Measurements from ENCODE around the gene NDUFS2.
A peak's percentile ranks its signal among the peaks of the same experiment; 100 is the strongest.
"Not testable (repeated sequence)": the region's sequence is repeated elsewhere in the genome, so short reads cannot be mapped to it uniquely, and the experiment has no call there.

NDUFS2 gene

DNA sequence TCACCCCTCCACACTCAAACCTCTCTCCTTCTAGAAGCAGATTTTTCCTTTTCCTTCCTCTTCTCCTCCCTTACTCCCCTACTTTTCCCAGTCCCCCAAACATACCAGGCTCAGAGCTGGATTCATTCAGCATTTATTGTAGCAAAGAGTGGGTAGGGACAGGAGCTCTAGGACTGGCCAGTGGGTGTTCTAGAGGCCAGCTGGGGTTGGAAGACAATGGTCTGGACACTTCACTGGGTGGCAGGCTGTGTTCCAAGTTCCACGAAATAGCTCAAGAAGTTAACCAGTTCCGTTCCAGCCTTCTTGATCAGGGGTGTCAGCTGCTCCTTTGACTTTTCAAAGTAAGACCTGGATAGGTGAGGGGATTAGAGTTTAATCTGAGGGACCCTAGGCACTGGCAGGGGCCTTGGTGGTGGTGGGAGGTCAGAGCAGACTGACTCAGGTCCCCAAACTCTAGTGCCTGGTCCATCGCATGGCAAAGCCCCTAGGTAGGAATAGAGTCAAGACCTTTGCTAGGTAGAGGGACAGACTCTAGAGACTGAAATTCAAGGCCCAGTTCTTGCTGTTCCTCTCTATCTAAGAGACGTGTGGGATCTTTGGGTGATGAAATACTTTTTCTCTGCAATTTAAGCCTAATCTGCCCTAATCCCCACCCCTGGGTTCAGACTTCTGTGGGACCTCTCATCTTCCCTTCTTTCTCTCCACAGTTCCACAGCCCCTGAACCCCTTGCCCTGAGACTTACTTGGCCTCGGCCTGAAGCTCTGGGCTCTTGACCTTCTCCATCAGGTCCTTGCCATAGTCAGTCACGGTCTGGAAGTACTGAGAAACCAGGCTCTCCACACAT lies 20.2 kb downstream of the NDUFS2 start:
- Mint-ChIP-seq H3K9me3 (no peaks in the 10 kb centered on the region), H3K4me3 (no peak overlapping the region), H3K4me1 (peaks cover 51% of the 10 kb centered on the region), H3K27ac (ENCODE audit: low read depth) (no peak overlapping the region), H3K36me3 (ENCODE audit: insufficient read depth) (peaks cover 6% of the 10 kb centered on the region), H3K27me3 (no peaks in the 10 kb centered on the region)
- no peak for DNase-seq (ENCODE audit: low spot score in 2 of 2)
- ATAC-seq (replicated peaks; ENCODE audit: extremely low read depth, poor library complexity, severe bottlenecking) = no peak

- Mint-ChIP-seq H3K4me3 (no peak overlapping the region), H3K27me3 (no peaks in the 10 kb centered on the region), H3K9me3 (no peaks in the 10 kb centered on the region), H3K27ac (ENCODE audit: low read depth) (peak overlapping the region; percentile 36), H3K4me1 (peaks cover 41% of the 10 kb centered on the region), H3K36me3 (ENCODE audit: insufficient read depth) (peaks cover 8% of the 10 kb centered on the region)
- no peak for ATAC-seq (replicated peaks; ENCODE audit: extremely low read depth, poor library complexity, severe bottlenecking)
- no peak for DNase-seq (ENCODE audit: low spot score in 2 of 2)
Observed at GRCh38 chr1:161223805-161224694, 21.9 kb downstream of the NDUFS2 start.

DNA sequence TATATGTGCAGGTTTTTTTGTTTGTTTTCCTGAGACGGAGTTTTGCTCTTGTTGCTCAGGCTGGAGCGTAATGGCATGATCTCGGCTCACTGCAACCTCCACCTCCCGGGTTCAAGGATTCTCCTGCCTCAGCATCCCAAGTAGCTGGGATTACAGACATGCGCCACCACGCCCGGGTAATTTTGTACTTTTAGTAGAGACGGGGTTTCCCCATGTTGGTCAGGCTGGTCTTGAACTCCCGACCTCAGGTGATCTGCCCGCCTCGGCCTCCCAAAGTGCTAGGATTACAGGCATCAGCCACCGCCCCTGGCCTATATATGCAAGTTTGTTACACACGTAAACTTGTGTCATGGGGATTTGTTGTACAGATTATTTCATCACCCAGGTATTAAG lies 22.5 kb downstream of the NDUFS2 start:
- not testable (repeated sequence) for DNase-seq (ENCODE audit: low spot score in 2 of 2); H3K9me3 Mint-ChIP-seq; H3K27ac Mint-ChIP-seq (ENCODE audit: low read depth); H3K27me3 Mint-ChIP-seq; H3K4me3 Mint-ChIP-seq; ATAC-seq (replicated peaks; ENCODE audit: extremely low read depth, poor library complexity, severe bottlenecking); H3K36me3 Mint-ChIP-seq (ENCODE audit: insufficient read depth)
- H3K4me1 Mint-ChIP-seq = peaks cover 38% of the 10 kb centered on the region

GRCh38 chr1:161225178-161225533 lies 23.0 kb downstream of the NDUFS2 start:
- Mint-ChIP-seq H3K36me3 (ENCODE audit: insufficient read depth) (peaks cover 11% of the 10 kb centered on the region), H3K9me3 (no peaks in the 10 kb centered on the region), H3K4me3 (peak overlapping the region; percentile 25), H3K27me3 (no peaks in the 10 kb centered on the region), H3K4me1 (peaks cover 38% of the 10 kb centered on the region), H3K27ac (ENCODE audit: low read depth) (no peak overlapping the region)
- ATAC-seq (replicated peaks; ENCODE audit: extremely low read depth, poor library complexity, severe bottlenecking) = peak; percentile 1
- DNase-seq (ENCODE audit: low spot score in 2 of 2) = no peak

DNA sequence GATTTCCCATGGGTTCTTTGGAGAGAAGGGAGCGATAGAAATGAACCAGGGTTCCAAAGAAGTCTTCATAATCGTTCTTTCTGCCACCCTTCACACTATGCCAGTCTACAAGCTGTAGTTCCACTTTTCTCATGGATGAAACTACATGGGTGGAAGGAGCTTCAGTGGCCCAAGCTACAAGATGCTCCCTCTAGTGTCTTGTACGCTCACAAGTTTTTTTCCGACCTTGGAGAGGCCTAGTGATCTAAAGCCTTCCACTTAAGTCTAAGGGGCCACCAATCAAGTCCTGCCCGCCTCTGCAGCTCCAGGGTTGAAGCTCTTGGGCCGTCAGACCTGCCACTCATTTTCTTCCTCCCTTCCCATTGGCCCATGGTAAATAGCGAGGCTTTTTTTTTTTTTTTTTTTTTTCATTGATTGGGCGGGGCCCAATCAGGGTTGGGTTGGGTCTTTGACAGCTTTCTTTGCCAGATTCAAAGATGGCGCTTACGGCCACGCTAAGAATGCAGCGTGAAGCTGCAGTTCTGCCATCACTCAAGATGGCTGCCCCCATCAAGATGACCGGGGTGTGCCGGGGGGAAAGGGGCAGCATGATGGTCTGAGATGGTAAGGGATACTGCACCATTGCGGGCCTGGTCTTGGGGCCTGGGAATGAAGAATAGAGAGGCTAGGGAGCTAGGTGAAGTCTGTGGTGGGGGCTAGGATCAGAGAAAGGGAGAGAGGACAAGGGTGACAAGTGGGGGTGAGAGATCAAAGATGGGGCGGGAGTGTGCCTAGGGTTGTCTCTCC lies 23.6 kb downstream of the NDUFS2 start, which contains the start of gene TOMM40L:
TSS of gene TOMM40L (plus strand) at position 527 of the 786 bp plus-strand sequence. CDS start 430 bp downstream, outside the sequence.
- H3K4me1 Mint-ChIP-seq = peaks cover 38% of the 10 kb centered on the region
- no peaks in the 10 kb centered on the region for H3K27me3 Mint-ChIP-seq

GRCh38 chr1:161226320-161226711 lies 24.1 kb downstream of the NDUFS2 start:
- DNase-seq (ENCODE audit: low spot score in 2 of 2) = no peak
- ATAC-seq (replicated peaks; ENCODE audit: extremely low read depth, poor library complexity, severe bottlenecking) = no peak
- Mint-ChIP-seq H3K36me3 (ENCODE audit: insufficient read depth) (peaks cover 15% of the 10 kb centered on the region), H3K27me3 (no peaks in the 10 kb centered on the region), H3K9me3 (no peaks in the 10 kb centered on the region), H3K27ac (ENCODE audit: low read depth) (peak overlapping the region; percentile 90), H3K4me3 (peak overlapping the region; percentile 93), H3K4me1 (peaks cover 38% of the 10 kb centered on the region)

More for the DNA sequence above, 23.6 kb downstream of the NDUFS2 start, which contains the start of gene TOMM40L:
- H3K4me3 Mint-ChIP-seq = peak within 1 kb of the TSS; percentile 93
- ATAC-seq (replicated peaks; ENCODE audit: extremely low read depth, poor library complexity, severe bottlenecking) = peak; percentile 99
- H3K36me3 Mint-ChIP-seq (ENCODE audit: insufficient read depth) = peaks cover 15% of the 10 kb centered on the region
- no peaks in the 10 kb centered on the region for H3K9me3 Mint-ChIP-seq
- peak; percentile 72 to 88 for DNase-seq (ENCODE audit: low spot score in 2 of 2)
- H3K27ac Mint-ChIP-seq (ENCODE audit: low read depth) = peak within 1 kb of the TSS; percentile 90

DNA sequence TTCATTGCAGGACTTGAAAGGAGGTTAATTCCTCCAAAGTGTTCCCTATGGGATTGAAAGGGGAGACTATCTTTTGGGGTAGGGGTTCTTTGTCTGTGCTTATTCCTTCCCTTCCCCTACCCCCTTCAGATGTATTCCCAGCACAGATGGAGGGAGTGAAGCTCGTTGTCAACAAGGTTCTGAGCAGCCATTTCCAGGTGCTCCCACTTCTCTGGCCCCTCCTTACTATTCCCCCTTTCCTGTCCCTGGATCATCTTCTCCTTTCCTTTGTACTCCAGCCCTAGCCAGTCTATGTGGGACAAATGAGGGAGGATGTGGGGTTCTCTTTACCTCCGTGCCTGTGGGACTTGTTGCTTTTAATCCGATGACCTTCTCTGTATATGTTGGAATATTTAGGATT lies 24.6 kb downstream of the NDUFS2 start:
- H3K27me3 Mint-ChIP-seq = no peaks in the 10 kb centered on the region
- ATAC-seq (replicated peaks; ENCODE audit: extremely low read depth, poor library complexity, severe bottlenecking) (no peak), DNase-seq (ENCODE audit: low spot score in 2 of 2) (no peak)
- H3K9me3 Mint-ChIP-seq = no peaks in the 10 kb centered on the region
- peaks cover 15% of the 10 kb centered on the region for H3K36me3 Mint-ChIP-seq (ENCODE audit: insufficient read depth)
- no peak overlapping the region for H3K27ac Mint-ChIP-seq (ENCODE audit: low read depth)
- H3K4me3 Mint-ChIP-seq = peak overlapping the region; percentile 93
- peaks cover 38% of the 10 kb centered on the region for H3K4me1 Mint-ChIP-seq

DNA sequence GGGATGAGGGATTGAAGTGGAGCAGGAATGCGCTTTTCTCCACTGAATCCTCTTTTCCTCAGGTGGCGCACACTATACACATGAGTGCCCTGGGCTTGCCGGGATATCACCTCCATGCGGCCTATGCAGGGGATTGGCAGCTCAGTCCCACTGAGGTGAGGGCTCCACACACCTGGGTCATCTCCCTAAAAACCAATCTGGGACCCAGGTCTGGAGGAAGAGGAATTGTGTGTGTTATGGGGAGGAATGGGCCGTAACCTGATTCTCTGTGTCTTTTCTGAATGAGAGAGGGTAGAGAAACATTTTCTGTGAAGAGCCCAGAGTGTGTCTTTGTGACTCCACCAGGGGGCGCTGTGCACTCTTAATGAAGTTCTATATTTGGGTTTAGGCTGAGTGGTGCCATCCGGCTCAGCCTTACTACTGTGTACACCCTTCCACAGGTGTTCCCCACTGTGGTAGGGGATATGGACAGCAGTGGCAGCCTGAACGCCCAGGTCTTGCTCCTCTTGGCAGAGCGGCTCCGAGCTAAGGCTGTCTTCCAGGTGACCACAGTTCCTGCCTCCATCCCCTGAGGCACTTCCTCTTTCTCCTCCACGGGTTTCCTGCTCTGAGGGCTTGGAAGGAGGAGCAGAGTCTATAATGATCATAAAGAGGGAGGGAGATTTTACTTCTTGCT lies 25.2 kb downstream of the NDUFS2 start:
- DNase-seq (ENCODE audit: low spot score in 2 of 2) (peak; percentile 74 to 90), ATAC-seq (replicated peaks; ENCODE audit: extremely low read depth, poor library complexity, severe bottlenecking) (peak; percentile 35)
- H3K4me3 Mint-ChIP-seq = peak overlapping the region; percentile 93
- H3K27me3 Mint-ChIP-seq = no peaks in the 10 kb centered on the region
- H3K27ac Mint-ChIP-seq (ENCODE audit: low read depth) = no peak overlapping the region
- peaks cover 38% of the 10 kb centered on the region for H3K4me1 Mint-ChIP-seq
- H3K9me3 Mint-ChIP-seq = no peaks in the 10 kb centered on the region
- peaks cover 15% of the 10 kb centered on the region for H3K36me3 Mint-ChIP-seq (ENCODE audit: insufficient read depth)

DNA sequence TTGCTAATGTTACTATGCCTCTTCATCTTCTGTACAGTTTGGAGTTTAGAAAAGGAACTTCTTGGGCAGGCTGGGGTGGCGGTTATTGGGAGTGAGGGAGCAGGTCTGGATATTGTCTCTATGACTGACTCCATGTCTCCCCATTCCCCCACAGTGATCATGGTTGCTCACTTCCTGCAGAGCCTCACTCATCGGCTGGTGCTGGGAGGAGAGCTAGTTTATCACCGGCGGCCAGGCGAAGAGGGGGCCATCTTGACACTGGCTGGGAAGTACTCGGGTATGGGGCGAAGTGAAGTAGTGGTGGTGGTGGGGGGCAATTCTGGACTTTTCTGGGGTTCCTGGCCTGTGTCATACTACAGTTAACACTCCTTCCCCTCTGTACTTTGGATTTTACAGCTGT lies 25.9 kb downstream of the NDUFS2 start:
- DNase-seq (ENCODE audit: low spot score in 2 of 2) (no peak), ATAC-seq (replicated peaks; ENCODE audit: extremely low read depth, poor library complexity, severe bottlenecking) (no peak)
- Mint-ChIP-seq H3K27ac (ENCODE audit: low read depth) (no peak overlapping the region), H3K27me3 (no peaks in the 10 kb centered on the region), H3K36me3 (ENCODE audit: insufficient read depth) (peaks cover 15% of the 10 kb centered on the region), H3K9me3 (no peaks in the 10 kb centered on the region), H3K4me3 (no peak overlapping the region), H3K4me1 (peaks cover 38% of the 10 kb centered on the region)

GRCh38 chr1:161229896-161230295 lies 27.7 kb downstream of the NDUFS2 start:
- no peaks in the 10 kb centered on the region for H3K9me3 Mint-ChIP-seq

GRCh38 chr1:161230762-161231161 lies 28.6 kb downstream of the NDUFS2 start:
- Mint-ChIP-seq H3K27me3 (peaks cover 6% of the 10 kb centered on the region), H3K4me1 (peaks cover 22% of the 10 kb centered on the region), H3K27ac (ENCODE audit: low read depth) (no peak overlapping the region)

More at GRCh38 chr1:161229896-161230295, 27.7 kb downstream of the NDUFS2 start:
- Mint-ChIP-seq H3K4me1 (peaks cover 30% of the 10 kb centered on the region), H3K27ac (ENCODE audit: low read depth) (no peak overlapping the region), H3K27me3 (no peaks in the 10 kb centered on the region), H3K4me3 (no peak overlapping the region), H3K36me3 (ENCODE audit: insufficient read depth) (peaks cover 15% of the 10 kb centered on the region)
- ATAC-seq (replicated peaks; ENCODE audit: extremely low read depth, poor library complexity, severe bottlenecking) (no peak), DNase-seq (ENCODE audit: low spot score in 2 of 2) (no peak)

More at GRCh38 chr1:161230762-161231161, 28.6 kb downstream of the NDUFS2 start:
- Mint-ChIP-seq H3K9me3 (no peaks in the 10 kb centered on the region), H3K36me3 (ENCODE audit: insufficient read depth) (peaks cover 14% of the 10 kb centered on the region), H3K4me3 (no peak overlapping the region)
- DNase-seq (ENCODE audit: low spot score in 2 of 2) (no peak), ATAC-seq (replicated peaks; ENCODE audit: extremely low read depth, poor library complexity, severe bottlenecking) (no peak)
